OCI-LY7 (cell line): Measurements from ENCODE around the gene SYNDIG1L. TPM values are rescaled to one million over a fixed set of nuclear protein-coding genes. Genes with fewer than 3 reads are reported as not detected.

Experiments
- BruUV-seq: library from RNA; stranded (reverse); fragments of 400-500 nt; replicated peaks from 2 replicates; lab custom pipeline; 2021; lab: Mats Ljungman, UMichigan
- CTCF ChIA-PET: fragments of 300-600 bp; sonication (Branson Sonifier 250); formaldehyde crosslinking; loops from one replicate; lab custom pipeline; 2022; ENCODE audit warnings: antibody characterized with exemption; ENCODE audit not compliant: unreplicated experiment; lab: Charles Lee
- POLR2A ChIA-PET: fragments of 300-600 bp; sonication (Branson Sonifier 250); formaldehyde crosslinking; loops from one replicate; lab custom pipeline; 2022; ENCODE audit warnings: antibody characterized with exemption; lab: Charles Lee
- DNase-seq: peaks from one replicate; pipeline ENCODE4 v3.0.0-alpha.2; 2015; ENCODE audit warnings: low spot score
- H2AFZ ChIP-seq: fragments of 200-600 bp; sonication (generic), shearing (Covaris generic); 2 replicates; pipeline ENCODE4 v1.6.1; 2014; ENCODE audit warnings: mild to moderate bottlenecking, antibody characterized with exemption, low read length, moderate library complexity
- H3K27ac ChIP-seq: fragments of 200-600 bp; sonication (generic); 2 replicates; pipeline ENCODE4 v1.5.1; 2014; ENCODE audit warnings: mixed run types, low read depth, mild to moderate bottlenecking, moderate library complexity, low read length, inconsistent platforms; ENCODE audit not compliant: poor library complexity, severe bottlenecking
- H3K36me3 ChIP-seq: fragments of 200-600 bp; sonication (generic); 2 replicates; pipeline ENCODE4 v1.6.1; 2014; ENCODE audit warnings: mild to moderate bottlenecking, antibody characterized with exemption, low read length, moderate library complexity, mixed read lengths; ENCODE audit not compliant: insufficient read depth
- H3K4me1 ChIP-seq: fragments of 200-600 bp; sonication (generic); 2 replicates; pipeline ENCODE4 v1.5.1; 2014; ENCODE audit warnings: mild to moderate bottlenecking, low read length; ENCODE audit not compliant: insufficient read depth, poor library complexity, severe bottlenecking
- H3K4me2 ChIP-seq: fragments of 200-600 bp; sonication (generic); 2 replicates; pipeline ENCODE4 v1.6.1; 2014; ENCODE audit warnings: mild to moderate bottlenecking, low read length
- H3K4me3 ChIP-seq: fragments of 200-600 bp; sonication (generic); 2 replicates; pipeline ENCODE4 v1.5.1; 2014; ENCODE audit warnings: mild to moderate bottlenecking, low read depth, low read length; ENCODE audit not compliant: poor library complexity, severe bottlenecking
- H3K79me2 ChIP-seq: fragments of 200-600 bp; sonication (generic); 2 replicates; pipeline ENCODE4 v1.6.1; 2016; ENCODE audit warnings: low read depth, mild to moderate bottlenecking, low read length, moderate library complexity, mixed read lengths; ENCODE audit not compliant: insufficient read depth
- H3K9me2 ChIP-seq: fragments of 200-600 bp; sonication (generic); 2 replicates; pipeline ENCODE4 v1.6.1; 2016; ENCODE audit warnings: mild to moderate bottlenecking, low read length, mixed read lengths; ENCODE audit not compliant: insufficient read depth
- H3K9me3 ChIP-seq: fragments of 200-600 bp; sonication (generic); 2 replicates; pipeline ENCODE4 v1.6.1; 2014; ENCODE audit warnings: mild to moderate bottlenecking, mixed run types, low read length, mixed read lengths
- H4K20me1 ChIP-seq: fragments of 200-600 bp; sonication (generic); 2 replicates; pipeline ENCODE4 v1.6.1; 2014; ENCODE audit warnings: mild to moderate bottlenecking, antibody characterized with exemption, low read length, moderate library complexity, mixed read lengths; ENCODE audit not compliant: insufficient read depth
- CTCF ChIP-seq: fragments of 200-600 bp; sonication (generic); conservative IDR thresholded peaks from 2 replicates; pipeline ENCODE4 v1.5.1; 2014; ENCODE audit warnings: mild to moderate bottlenecking, antibody characterized with exemption, low read length, moderate library complexity, mixed read lengths
- EZH2phosphoT487 ChIP-seq: fragments of 200-600 bp; sonication (generic); IDR thresholded peaks from 2 replicates; pipeline ENCODE4 v1.6.1; 2018; ENCODE audit warnings: low read depth, borderline replicate concordance, mild to moderate bottlenecking, mixed run types, antibody characterized with exemption, low read length, moderate library complexity, mixed read lengths
- intact Hi-C: fragments of 100-400 bp; cut with micrococcal nuclease; formaldehyde crosslinking; loops from one replicate; pipeline ENCODE4 v1.10.0; 2022; ENCODE audit not compliant: unreplicated experiment
- total RNA-seq, 2 experiments: library from RNA; depleted of rRNA in 1 of 2; stranded (reverse); fragments of >200 nt in 1 of 2; shearing (Covaris generic) in 1 of 2; gene quantifications; 2 replicates each; pipeline ENCODE4 v1.2.3, GENCODE V29; 2014 to 2022

SYNDIG1L gene
- total RNA-seq, 2 experiments from 2014 or later: not detected

- no peak for TF ChIP-seq EZH2phosphoT487
- no peak for TF ChIP-seq CTCF
- POLR2A ChIA-PET: interaction anchor here (1.5 kb wide), 1 partner anchor 11 kb away, joined by 3 read pairs; no protein-coding TSS in a partner anchor
These were observed 13.3 kb downstream of the SYNDIG1L start for GRCh38 chr14:74412753-74413152.

DNA sequence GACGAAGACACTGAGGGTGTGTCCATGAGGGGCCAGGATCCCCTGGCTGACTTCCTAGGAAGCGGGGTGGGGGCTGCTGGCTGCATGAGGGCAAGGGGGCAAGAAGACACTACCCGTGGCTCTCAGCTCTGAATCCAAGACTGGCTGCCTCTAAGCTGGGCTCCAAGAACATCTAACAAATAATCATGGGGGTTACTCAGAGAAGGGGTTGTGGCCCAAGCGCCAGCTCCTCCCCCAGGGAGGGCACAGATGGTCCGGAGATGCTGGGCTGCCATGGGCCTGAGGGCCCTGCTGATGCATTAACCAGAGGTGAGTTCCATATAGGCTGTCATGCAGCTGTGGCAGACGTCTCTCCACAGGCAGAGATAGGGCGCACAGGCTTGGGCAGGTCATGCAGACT is 14.3 kb downstream of the SYNDIG1L start:
- Histone ChIP-seq H3K9me2 (no peaks in the 10 kb centered on the region), H3K27ac (no peak overlapping the region), H3K79me2 (no peaks in the 10 kb centered on the region), H4K20me1 (no peaks in the 10 kb centered on the region), H3K36me3 (no peaks in the 10 kb centered on the region), H3K9me3 (no peaks in the 10 kb centered on the region), H2AFZ (no peak overlapping the region), H3K4me1 (no peaks in the 10 kb centered on the region), H3K4me2 (no peak overlapping the region), H3K4me3 (no peak overlapping the region)
- BruUV-seq: no TSS peak
- no peak for DNase-seq
- ChIA-PET POLR2A (interaction anchor here (1.5 kb wide), 1 partner anchor 10 kb away, joined by 3 read pairs; no protein-coding TSS in a partner anchor), CTCF (no interaction called here)
- intact Hi-C loops: no loop called here
- TF ChIP-seq EZH2phosphoT487: no peak
- TF ChIP-seq CTCF: no peak

More at GRCh38 chr14:74412753-74413152, 13.3 kb downstream of the SYNDIG1L start:
- intact Hi-C loops: no loop called here
- Histone ChIP-seq H3K27ac (no peak overlapping the region), H3K9me3 (no peaks in the 10 kb centered on the region), H4K20me1 (no peaks in the 10 kb centered on the region), H3K4me2 (no peak overlapping the region), H3K4me1 (no peaks in the 10 kb centered on the region), H3K79me2 (no peaks in the 10 kb centered on the region), H3K4me3 (no peak overlapping the region), H3K36me3 (no peaks in the 10 kb centered on the region), H3K9me2 (no peaks in the 10 kb centered on the region), H2AFZ (no peak overlapping the region)
- CTCF ChIA-PET: no interaction called here
- BruUV-seq: no TSS peak
- no peak for DNase-seq

- Histone ChIP-seq H4K20me1 (no peaks in the 10 kb centered on the region), H3K79me2 (no peaks in the 10 kb centered on the region), H3K9me3 (no peaks in the 10 kb centered on the region), H3K4me3 (no peak overlapping the region), H3K36me3 (no peaks in the 10 kb centered on the region), H3K4me2 (no peak overlapping the region), H2AFZ (no peak overlapping the region), H3K4me1 (no peaks in the 10 kb centered on the region), H3K9me2 (no peaks in the 10 kb centered on the region), H3K27ac (no peak overlapping the region)
- CTCF ChIA-PET: no interaction called here
- intact Hi-C loops: no loop called here
- POLR2A ChIA-PET: interaction anchor here (0.5 to 0.8 kb wide), 2 partner anchors 11 to 39 kb away, joined by 3 read pairs; no protein-coding TSS in a partner anchor
- BruUV-seq: no TSS peak
- TF ChIP-seq EZH2phosphoT487: no peak
- TF ChIP-seq CTCF: no peak
- DNase-seq: no peak
These were observed 16.6 kb downstream of the SYNDIG1L start for GRCh38 chr14:74409441-74409840.
